ENCODE results near the gene STAT6. TPM values are rescaled to one million over a fixed set of nuclear protein-coding genes. Genes with fewer than 3 reads are reported as not detected.

Gene STAT6
- total RNA-seq, 1 experiment from 2014 or later: 44.4 TPM

GRCh38 chr12:57134949-57135348, 23.8 kb upstream of the STAT6 start:
- no peak for TF ChIP-seq CTCF (conservative IDR thresholded peaks at IDR 0.05)
- Histone ChIP-seq H2AFZ (ENCODE audit: low read length) (no peak overlapping the region), H2BK5ac (ENCODE audit: insufficient read length, low read length) (no peak overlapping the region), H4K5ac (ENCODE audit: insufficient read length, low read depth, low read length) (no peak overlapping the region), H3K27me3 (ENCODE audit: insufficient read depth, low read length) (no peaks in the 10 kb centered on the region), H2BK15ac (ENCODE audit: low read depth, low read length) (no peak overlapping the region), H3K9ac (ENCODE audit: extremely low read depth, insufficient read length, low read length) (no peak overlapping the region), H2BK12ac (ENCODE audit: insufficient read length, low read depth, low read length) (no peak overlapping the region), H2BK20ac (ENCODE audit: low read depth, low read length, poor library complexity, severe bottlenecking) (no peak overlapping the region), H3K27ac (ENCODE audit: insufficient read length, low read depth, low read length) (no peak overlapping the region), H4K8ac (replicated peaks; ENCODE audit: insufficient read length, low read depth, low read length) (no peak overlapping the region), H4K20me1 (ENCODE audit: control insufficient read depth, insufficient read depth, insufficient read length) (no peaks in the 10 kb centered on the region), H3K79me2 (ENCODE audit: insufficient read depth, low read length) (peaks cover 23% of the 10 kb centered on the region; the same call in 1 of the 2 replicates), H3K4ac (ENCODE audit: low read depth, low read length) (no peak overlapping the region), H3K23me2 (ENCODE audit: insufficient read length, low read depth, low read length, poor library complexity, severe bottlenecking) (peaks cover 3% of the 10 kb centered on the region), H3K23ac (ENCODE audit: insufficient read length, low read depth, low read length) (no peak overlapping the region), H3K79me1 (ENCODE audit: insufficient read depth, low read depth, low read length, poor library complexity, severe bottlenecking) (peaks cover 13% of the 10 kb centered on the region), H3K4me2 (ENCODE audit: insufficient read depth, insufficient read length, low read length) (no peak overlapping the region), H3K9me3 (ENCODE audit: control insufficient read depth, low read depth, low read length) (no peaks in the 10 kb centered on the region), H3K14ac (ENCODE audit: insufficient read depth, low read length) (no peak overlapping the region), H3K56ac (ENCODE audit: insufficient read length, low read depth, low read length) (no peak overlapping the region), H2BK120ac (ENCODE audit: low read depth, low read length, poor library complexity, severe bottlenecking) (no peak overlapping the region), H3K18ac (ENCODE audit: insufficient read length, low read depth, low read length) (no peak overlapping the region), H2AK5ac (ENCODE audit: insufficient read length, low read length) (no peak overlapping the region), H3T11ph (ENCODE audit: low read length) (no peak overlapping the region), H3K4me1 (ENCODE audit: insufficient read depth, low read length) (peaks cover 29% of the 10 kb centered on the region), H4K91ac (ENCODE audit: insufficient read length, low read depth, low read length) (no peak overlapping the region)
- H3K4me3 Mint-ChIP-seq: peak overlapping the region in 1 of 2 experiments; percentile 70; a peak in 1 of 5 replicates
- no peak for DNase-seq
- H3K27ac Mint-ChIP-seq: peak overlapping the region; percentile 93 to 97 (median 94)
- H3K27me3 Mint-ChIP-seq (ENCODE audit: low read depth): no peaks in the 10 kb centered on the region
- no peaks in the 10 kb centered on the region for H3K9me3 Mint-ChIP-seq
- peaks cover 66 to 72% of the 10 kb centered on the region in 2 experiments for H3K4me1 Mint-ChIP-seq
- H3K36me3 Mint-ChIP-seq (ENCODE audit: insufficient read depth in 1 of 3, low read depth in 3 of 3): peaks cover 6 to 31% (median 17%) of the 10 kb centered on the region in 3 experiments; a peak in 6 of 7 replicates
- WGBS (ENCODE audit: extremely low coverage, insufficient read length, low lambda C conversion rate): no CpG with 5 or more reads among the region's 9 CpGs
